Measurements from ENCODE around the gene CERS1. TPM values are rescaled to one million over a fixed set of nuclear protein-coding genes. Genes with fewer than 3 reads are reported as not detected.

Gene CERS1
- total RNA-seq, 1 donor from 2014 or later, result 10.2 TPM

DNA sequence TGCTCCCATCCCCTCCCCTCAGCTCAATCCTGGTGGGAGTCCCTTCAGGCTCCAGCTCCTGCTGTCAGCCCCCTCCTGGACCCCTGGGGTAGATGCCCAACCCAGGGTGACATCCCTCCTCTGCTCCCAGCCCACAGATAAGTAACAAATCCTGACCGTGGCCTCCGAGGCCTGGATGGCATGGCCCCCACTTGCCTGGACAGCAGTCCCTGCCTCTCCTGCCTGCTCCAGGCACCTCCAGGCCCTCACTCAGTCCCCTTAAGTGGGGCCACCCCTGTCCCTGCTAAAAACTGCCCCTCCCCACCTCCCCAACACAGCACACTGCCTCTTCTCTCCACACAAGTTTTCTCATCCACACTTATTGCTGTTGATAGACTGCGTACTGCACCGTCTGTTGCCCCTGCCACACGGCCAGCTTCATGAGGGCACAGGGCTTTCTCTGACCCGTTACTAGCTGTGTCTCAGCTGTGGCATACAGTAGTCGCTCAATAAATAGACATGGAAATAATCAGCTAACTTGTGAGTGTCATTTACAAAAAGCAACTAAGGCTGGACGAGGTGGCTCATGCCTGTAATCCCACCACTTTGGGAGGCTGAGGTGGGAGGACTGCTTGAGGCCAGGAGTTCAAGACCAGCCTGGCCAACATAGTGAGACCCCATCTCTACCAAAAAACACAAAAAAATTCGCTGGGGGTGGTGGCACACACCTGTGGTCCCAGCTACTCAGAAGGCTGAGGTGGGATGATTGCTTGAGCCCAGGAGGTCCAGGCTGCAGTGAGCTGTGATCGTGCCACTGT lies 5.8 kb downstream of the CERS1 start:
- no peak overlapping the region for H3K4me3 Mint-ChIP-seq (ENCODE audit: unreplicated experiment)
- H3K9me3 Mint-ChIP-seq (ENCODE audit: low read depth), result no peaks in the 10 kb centered on the region
- no peaks in the 10 kb centered on the region for H3K27me3 Mint-ChIP-seq (ENCODE audit: low read depth)
- H3K36me3 Mint-ChIP-seq (ENCODE audit: low read depth), result peaks cover 4% of the 10 kb centered on the region
- H3K27ac Mint-ChIP-seq (ENCODE audit: unreplicated experiment), result no peak overlapping the region
- peak; percentile 74 for DNase-seq (ENCODE audit: low spot score)
- TF ChIP-seq, protein P1, sequence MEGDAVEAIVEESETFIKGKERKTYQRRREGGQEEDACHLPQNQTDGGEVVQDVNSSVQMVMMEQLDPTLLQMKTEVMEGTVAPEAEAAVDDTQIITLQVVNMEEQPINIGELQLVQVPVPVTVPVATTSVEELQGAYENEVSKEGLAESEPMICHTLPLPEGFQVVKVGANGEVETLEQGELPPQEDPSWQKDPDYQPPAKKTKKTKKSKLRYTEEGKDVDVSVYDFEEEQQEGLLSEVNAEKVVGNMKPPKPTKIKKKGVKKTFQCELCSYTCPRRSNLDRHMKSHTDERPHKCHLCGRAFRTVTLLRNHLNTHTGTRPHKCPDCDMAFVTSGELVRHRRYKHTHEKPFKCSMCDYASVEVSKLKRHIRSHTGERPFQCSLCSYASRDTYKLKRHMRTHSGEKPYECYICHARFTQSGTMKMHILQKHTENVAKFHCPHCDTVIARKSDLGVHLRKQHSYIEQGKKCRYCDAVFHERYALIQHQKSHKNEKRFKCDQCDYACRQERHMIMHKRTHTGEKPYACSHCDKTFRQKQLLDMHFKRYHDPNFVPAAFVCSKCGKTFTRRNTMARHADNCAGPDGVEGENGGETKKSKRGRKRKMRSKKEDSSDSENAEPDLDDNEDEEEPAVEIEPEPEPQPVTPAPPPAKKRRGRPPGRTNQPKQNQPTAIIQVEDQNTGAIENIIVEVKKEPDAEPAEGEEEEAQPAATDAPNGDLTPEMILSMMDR (IDR thresholded peaks at IDR 0.05), result no peak
- H3K4me1 Mint-ChIP-seq (ENCODE audit: low read depth), result no peaks in the 10 kb centered on the region

DNA sequence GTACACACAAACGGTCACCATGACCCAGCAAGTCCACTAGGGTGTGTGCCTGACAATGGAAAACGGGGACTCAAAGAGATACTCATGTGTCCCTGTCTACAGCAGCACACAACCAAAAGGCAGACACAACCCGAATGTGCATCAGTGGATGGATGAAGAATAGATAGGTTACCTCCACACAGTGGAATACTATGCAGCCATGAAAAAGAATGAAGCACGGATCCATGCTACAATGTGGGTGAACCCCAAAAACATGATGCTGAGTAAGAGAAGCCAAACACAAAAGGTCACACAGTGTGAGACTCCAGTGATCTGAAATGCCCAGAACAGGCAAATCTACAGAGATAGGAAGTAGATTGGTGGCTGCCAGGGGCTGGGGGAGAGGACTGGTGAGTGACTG lies 9.0 kb downstream of the CERS1 start:
- TF ChIP-seq, protein P1 (IDR thresholded peaks at IDR 0.05), result no peak
- Mint-ChIP-seq H3K27me3 (ENCODE audit: low read depth) (no peaks in the 10 kb centered on the region), H3K4me1 (ENCODE audit: low read depth) (no peaks in the 10 kb centered on the region), H3K4me3 (ENCODE audit: unreplicated experiment) (no peak overlapping the region), H3K36me3 (ENCODE audit: low read depth) (peaks cover 7% of the 10 kb centered on the region), H3K9me3 (ENCODE audit: low read depth) (no peaks in the 10 kb centered on the region), H3K27ac (ENCODE audit: unreplicated experiment) (no peak overlapping the region)
- DNase-seq (ENCODE audit: low spot score), result no peak

DNA sequence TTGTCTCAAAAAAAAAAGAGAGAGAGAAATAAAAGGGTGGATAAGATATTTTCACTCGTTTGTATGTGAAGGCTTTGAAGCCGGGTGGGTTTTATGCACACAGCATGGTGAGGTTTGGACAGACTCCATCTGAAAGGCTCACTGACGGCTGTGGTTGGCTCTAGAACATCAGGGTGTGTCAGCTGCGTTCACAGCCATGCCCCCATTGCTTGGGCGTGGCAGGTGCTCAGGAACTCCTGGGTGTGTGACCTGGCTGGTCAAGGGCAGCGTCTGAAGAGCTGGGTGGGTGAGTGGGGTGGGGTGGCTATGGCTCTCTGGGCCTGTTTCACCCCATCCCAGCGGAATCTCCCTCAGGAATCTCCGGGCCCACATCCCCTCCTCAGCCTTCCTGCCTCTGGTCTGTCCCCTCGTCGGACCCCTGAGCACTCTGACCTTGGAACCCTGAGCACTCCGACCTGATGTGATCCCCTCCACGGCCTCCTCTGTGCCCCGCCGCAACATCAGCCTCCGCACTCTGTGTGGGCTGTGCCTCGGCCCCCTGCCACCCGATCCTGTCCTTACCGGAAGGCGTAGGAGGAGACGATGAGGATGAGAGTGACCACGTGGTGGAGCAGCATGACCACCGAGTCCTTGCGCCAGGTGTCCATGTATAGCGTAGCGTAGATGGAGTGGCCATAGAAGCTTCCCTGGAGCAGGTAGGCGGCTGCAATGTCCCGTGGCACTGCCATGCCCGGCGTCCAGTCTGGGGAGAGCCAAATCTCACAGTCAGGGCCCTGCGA lies 12.2 kb downstream of the CERS1 start:
- Mint-ChIP-seq H3K27ac (ENCODE audit: unreplicated experiment) (no peak overlapping the region), H3K4me3 (ENCODE audit: unreplicated experiment) (no peak overlapping the region), H3K27me3 (ENCODE audit: low read depth) (no peaks in the 10 kb centered on the region), H3K36me3 (ENCODE audit: low read depth) (peaks cover 9% of the 10 kb centered on the region), H3K4me1 (ENCODE audit: low read depth) (no peaks in the 10 kb centered on the region), H3K9me3 (ENCODE audit: low read depth) (no peaks in the 10 kb centered on the region)
- peak; percentile 75 for DNase-seq (ENCODE audit: low spot score)
- TF ChIP-seq, protein P1 (IDR thresholded peaks at IDR 0.05), result no peak

DNA sequence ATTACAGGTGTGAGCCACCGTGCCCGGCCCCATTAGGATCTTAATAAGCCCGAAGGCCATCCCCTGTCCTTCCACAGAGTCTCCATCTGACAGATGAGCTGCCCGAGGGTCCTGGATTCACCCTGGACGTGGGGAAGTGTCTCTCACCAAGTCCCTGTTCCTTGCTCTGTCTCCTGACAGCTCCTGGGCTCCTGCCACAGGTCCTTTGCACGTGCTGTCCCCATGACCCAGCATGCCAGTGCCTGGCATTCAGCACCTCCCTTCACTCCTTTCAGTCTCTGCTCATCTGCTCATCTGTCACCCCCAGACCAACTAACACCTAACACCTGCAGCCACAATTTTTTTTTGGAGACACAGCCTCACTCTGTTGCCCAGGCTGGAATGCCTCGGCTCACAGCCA lies 14.5 kb downstream of the CERS1 start:
- peaks cover 6% of the 10 kb centered on the region for H3K9me3 Mint-ChIP-seq (ENCODE audit: low read depth)
- no peak overlapping the region for H3K27ac Mint-ChIP-seq (ENCODE audit: unreplicated experiment)
- H3K27me3 Mint-ChIP-seq (ENCODE audit: low read depth), result no peaks in the 10 kb centered on the region
- peaks cover 17% of the 10 kb centered on the region for H3K36me3 Mint-ChIP-seq (ENCODE audit: low read depth)
- TF ChIP-seq, protein P1 (IDR thresholded peaks at IDR 0.05), result no peak
- no peak overlapping the region for H3K4me3 Mint-ChIP-seq (ENCODE audit: unreplicated experiment)
- no peak for DNase-seq (ENCODE audit: low spot score)
- no peaks in the 10 kb centered on the region for H3K4me1 Mint-ChIP-seq (ENCODE audit: low read depth)

DNA sequence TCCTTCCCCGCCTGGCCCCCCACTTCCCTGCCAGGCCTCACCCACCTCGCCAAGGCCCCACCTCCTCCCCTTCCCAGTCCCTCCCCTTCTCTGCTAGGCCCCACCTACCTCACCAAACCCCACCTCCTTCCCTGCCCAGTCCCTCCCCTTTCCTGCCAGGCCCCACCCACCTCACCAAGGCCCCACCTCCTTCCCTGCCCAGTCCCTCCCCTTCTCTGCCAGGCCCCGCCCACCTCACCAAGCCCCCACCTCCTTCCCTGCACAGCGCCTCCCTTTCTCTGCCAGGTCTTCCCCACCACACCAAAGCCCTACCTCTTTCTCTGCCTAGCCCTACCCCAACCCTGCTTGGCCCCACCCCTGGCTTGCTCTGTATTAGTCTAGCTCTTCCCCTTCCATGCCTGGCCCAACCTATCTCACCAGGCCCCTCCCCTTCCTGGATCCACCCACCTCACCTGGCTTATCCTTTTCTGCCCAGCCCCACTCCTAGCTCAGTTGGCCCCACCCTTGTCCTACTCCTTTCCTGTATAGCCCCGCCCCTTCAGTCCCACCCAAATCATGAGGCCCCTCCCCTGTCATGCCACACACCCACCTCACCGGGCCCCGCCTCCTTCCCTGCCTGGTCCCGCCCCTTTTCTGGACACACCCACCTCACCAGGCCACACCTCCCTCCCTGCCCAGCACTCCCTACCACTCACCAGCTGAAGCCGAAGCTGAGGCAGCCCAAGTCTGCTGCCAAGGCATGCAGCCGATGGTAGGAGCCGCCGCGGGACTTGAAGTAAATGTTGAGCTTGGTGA lies 16.2 kb downstream of the CERS1 start:
- Mint-ChIP-seq H3K4me3 (ENCODE audit: unreplicated experiment) (no peak overlapping the region), H3K27ac (ENCODE audit: unreplicated experiment) (no peak overlapping the region), H3K27me3 (ENCODE audit: low read depth) (no peaks in the 10 kb centered on the region), H3K9me3 (ENCODE audit: low read depth) (peaks cover 6% of the 10 kb centered on the region), H3K36me3 (ENCODE audit: low read depth) (peaks cover 21% of the 10 kb centered on the region), H3K4me1 (ENCODE audit: low read depth) (no peaks in the 10 kb centered on the region)
- DNase-seq (ENCODE audit: low spot score), result no peak
- TF ChIP-seq, protein P1 (IDR thresholded peaks at IDR 0.05), result no peak
